GM23248 (cell line): Measurements from ENCODE around the gene EBF4. TPM values are rescaled to one million over a fixed set of nuclear protein-coding genes. Genes with fewer than 3 reads are reported as not detected.

Experiments
- DNase-seq: peaks from one replicate; pipeline ENCODE4 v3.0.0-alpha.2; 2015
- H2AFZ ChIP-seq: fragments of 200-600 bp; sonication (generic); 2 replicates; pipeline ENCODE4 v1.6.1; 2016; ENCODE audit warnings: antibody characterized with exemption
- H3F3A ChIP-seq: fragments of 200-600 bp; sonication (generic); 2 replicates; pipeline ENCODE4 v1.6.1; 2016; ENCODE audit warnings: mild to moderate bottlenecking, antibody characterized with exemption, mixed run types; ENCODE audit not compliant: insufficient read depth
- H3K27ac ChIP-seq: fragments of 200-600 bp; sonication (generic); 2 replicates; pipeline ENCODE4 v1.5.1; 2016; ENCODE audit warnings: mild to moderate bottlenecking
- H3K27me3 ChIP-seq: fragments of 200-600 bp; sonication (generic); replicated peaks from 2 replicates; pipeline ENCODE4 v1.6.1; 2016; ENCODE audit warnings: mild to moderate bottlenecking; ENCODE audit not compliant: insufficient read depth
- H3K36me3 ChIP-seq: fragments of 200-600 bp; sonication (generic); 2 replicates; pipeline ENCODE4 v1.6.1; 2016; ENCODE audit warnings: low read depth, mild to moderate bottlenecking
- H3K4me1 ChIP-seq: fragments of 200-600 bp; sonication (generic); 2 replicates; pipeline ENCODE4 v1.6.1; 2016; ENCODE audit warnings: mild to moderate bottlenecking; ENCODE audit not compliant: insufficient read depth
- H3K4me2 ChIP-seq: fragments of 200-600 bp; sonication (generic); one replicate; pipeline ENCODE4 v1.6.1; 2016; ENCODE audit warnings: mild to moderate bottlenecking; ENCODE audit not compliant: unreplicated experiment
- H3K4me3 ChIP-seq: fragments of 200-600 bp; sonication (generic); 2 replicates; pipeline ENCODE4 v1.5.1; 2016; ENCODE audit warnings: mild to moderate bottlenecking
- H3K79me2 ChIP-seq: fragments of 200-600 bp; sonication (generic); 2 replicates; pipeline ENCODE4 v1.6.1; 2016; ENCODE audit warnings: mild to moderate bottlenecking; ENCODE audit not compliant: insufficient read depth
- H3K9ac ChIP-seq: fragments of 200-600 bp; sonication (generic); 2 replicates; pipeline ENCODE4 v1.6.1; 2016; ENCODE audit warnings: mild to moderate bottlenecking
- H3K9me2 ChIP-seq: fragments of 200-600 bp; sonication (generic); 2 replicates; pipeline ENCODE4 v1.6.1; 2016; ENCODE audit warnings: mixed run types, mild to moderate bottlenecking, moderate library complexity; ENCODE audit not compliant: insufficient read depth
- H3K9me3 ChIP-seq: fragments of 200-600 bp; sonication (generic); one replicate; pipeline ENCODE4 v1.6.1; 2017; ENCODE audit warnings: low read depth
- H4K20me1 ChIP-seq: fragments of 200-600 bp; sonication (generic); 2 replicates; pipeline ENCODE4 v1.6.0; 2016; ENCODE audit not compliant: insufficient read depth
- EZH2 ChIP-seq: fragments of 200-600 bp; sonication (generic); IDR thresholded peaks from 2 replicates; pipeline ENCODE4 v1.6.1; 2018; ENCODE audit warnings: antibody characterized with exemption, mild to moderate bottlenecking; ENCODE audit not compliant: insufficient read depth, poor library complexity, severe bottlenecking
- EZH2phosphoT487 ChIP-seq: fragments of 200-600 bp; sonication (generic); IDR thresholded peaks from 2 replicates; pipeline ENCODE4 v1.6.1; 2018; ENCODE audit warnings: antibody characterized with exemption, moderate library complexity, mild to moderate bottlenecking, low read depth; ENCODE audit not compliant: insufficient read depth
- WGBS, 2 experiments: methylation state at CpG; one replicate each; pipeline ENCODE4 v1.1.6; 2015 to 2017; ENCODE audit warnings: low lambda C conversion rate in 2 of 2, low coverage in 1 of 2; ENCODE audit errors: missing lambda C conversion rate in 2 of 2; 5-methylcytosine and 5-hydroxymethylcytosine counted together
- in situ Hi-C: fragments of 300-500 bp; cut with MboI; formaldehyde crosslinking; loops from 2 replicates; pipeline ENCODE4 v1.15.0; 2020
- polyA plus RNA-seq: library from polyadenylated mRNA; unstranded; fragments of >200 nt; fragmentation: Nextera tagmentation; extraction: Ambion mirVana; gene quantifications from 2 replicates; pipeline ENCODE4 v1.2.1, GENCODE V29; 2016
- total RNA-seq: library from RNA; depleted of rRNA; stranded (reverse); fragments of >200 nt; shearing (Covaris generic); gene quantifications from 2 replicates; pipeline ENCODE4 v1.2.3, GENCODE V29; 2014

EBF4 gene
- total and polyA plus RNA-seq, 2 experiments from 2014 or later, result 0.36 TPM; not detected in 1

GRCh38 chr20:2713285-2713684 is 20.7 kb downstream of the EBF4 start:
- no peaks in the 10 kb centered on the region for H3K9me2 ChIP-seq
- H3K4me1 ChIP-seq, result no peaks in the 10 kb centered on the region
- DNase-seq, result no peak
- peaks cover 22% of the 10 kb centered on the region for H3K27me3 ChIP-seq
- WGBS, 2 experiments, result 8 to 10% methylated on average over 3 of the region's 3 CpGs
- no peak for TF ChIP-seq EZH2phosphoT487
- no peak for TF ChIP-seq EZH2
- H3K9ac ChIP-seq, result no peak overlapping the region
- H3K4me3 ChIP-seq, result no peak overlapping the region
- in situ Hi-C loops, result no loop called here
- H3K27ac ChIP-seq, result no peak overlapping the region
- H3K79me2 ChIP-seq, result no peaks in the 10 kb centered on the region
- H3K4me2 ChIP-seq, result no peak overlapping the region
- H3K9me3 ChIP-seq, result no peaks in the 10 kb centered on the region
- no peaks in the 10 kb centered on the region for H3K36me3 ChIP-seq
- no peaks in the 10 kb centered on the region for H3F3A ChIP-seq
- H2AFZ ChIP-seq, result no peak overlapping the region
- no peaks in the 10 kb centered on the region for H4K20me1 ChIP-seq

DNA sequence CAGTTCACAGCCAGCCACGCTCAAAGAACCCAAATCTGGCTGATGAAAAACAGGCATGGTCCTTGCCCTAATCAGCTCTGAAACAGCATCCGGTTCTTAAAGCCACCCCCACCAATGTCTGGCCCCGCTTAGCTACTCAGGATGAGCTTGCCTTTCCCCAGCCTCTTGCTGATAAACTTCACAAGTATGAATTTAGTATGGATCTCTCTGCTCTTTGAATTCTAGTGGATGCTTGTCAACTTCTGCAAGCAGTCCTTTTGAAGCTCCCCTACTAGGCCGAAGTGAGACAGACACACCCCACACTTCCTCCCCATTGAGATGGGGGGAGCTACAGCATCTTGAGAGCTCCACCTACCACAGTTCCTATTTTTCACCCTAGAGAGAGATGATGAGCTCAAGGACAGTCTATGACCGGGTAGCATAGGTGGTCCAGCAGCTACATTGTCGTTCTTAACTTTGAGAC is 36.7 kb downstream of the EBF4 start:
- no peaks in the 10 kb centered on the region for H3K36me3 ChIP-seq
- 58 to 66% methylated on average over 6 of the region's 6 CpGs for WGBS, 2 experiments
- no peak for DNase-seq
- H3K27me3 ChIP-seq, result peaks cover 41% of the 10 kb centered on the region
- H3K9ac ChIP-seq, result no peak overlapping the region
- no peaks in the 10 kb centered on the region for H3K9me2 ChIP-seq
- no peak overlapping the region for H2AFZ ChIP-seq
- H3K4me3 ChIP-seq, result no peak overlapping the region
- no peaks in the 10 kb centered on the region for H3F3A ChIP-seq
- no peaks in the 10 kb centered on the region for H3K79me2 ChIP-seq
- H3K9me3 ChIP-seq, result no peaks in the 10 kb centered on the region
- TF ChIP-seq EZH2phosphoT487, result no peak
- TF ChIP-seq EZH2, result no peak
- in situ Hi-C loops, result no loop called here
- no peaks in the 10 kb centered on the region for H4K20me1 ChIP-seq
- no peak overlapping the region for H3K27ac ChIP-seq
- no peak overlapping the region for H3K4me2 ChIP-seq
- H3K4me1 ChIP-seq, result no peaks in the 10 kb centered on the region

- Histone ChIP-seq H3K27ac (no peak overlapping the region), H4K20me1 (no peaks in the 10 kb centered on the region), H3K4me3 (no peak overlapping the region), H3K79me2 (no peaks in the 10 kb centered on the region), H3K4me2 (no peak overlapping the region), H3K4me1 (no peaks in the 10 kb centered on the region), H3K36me3 (no peaks in the 10 kb centered on the region), H3K9me3 (no peaks in the 10 kb centered on the region), H3K9me2 (no peaks in the 10 kb centered on the region), H3F3A (no peaks in the 10 kb centered on the region), H2AFZ (no peak overlapping the region), H3K27me3 (peaks cover 37% of the 10 kb centered on the region), H3K9ac (no peak overlapping the region)
- in situ Hi-C loops, result no loop called here
- WGBS, 2 experiments, result 12 to 13% methylated on average over 1 of the region's 1 CpG
- TF ChIP-seq EZH2 (no peak), EZH2phosphoT487 (no peak)
- DNase-seq, result peak; percentile 38
Observed at GRCh38 chr20:2729791-2730190, 37.2 kb downstream of the EBF4 start.

GRCh38 chr20:2734899-2735298 is 42.3 kb downstream of the EBF4 start:
- no peaks in the 10 kb centered on the region for H3K36me3 ChIP-seq
- no peak for DNase-seq
- TF ChIP-seq EZH2phosphoT487 (no peak), EZH2 (no peak)
- H3K9me3 ChIP-seq, result no peaks in the 10 kb centered on the region
- no peak overlapping the region for H3K4me3 ChIP-seq
- in situ Hi-C loops, result no loop called here
- no peak overlapping the region for H3K27ac ChIP-seq
- H3K4me1 ChIP-seq, result no peaks in the 10 kb centered on the region
- no peaks in the 10 kb centered on the region for H4K20me1 ChIP-seq
- WGBS, 2 experiments, result 49 to 50% methylated on average over 2 of the region's 2 CpGs
- H3F3A ChIP-seq, result no peaks in the 10 kb centered on the region
- no peak overlapping the region for H3K4me2 ChIP-seq
- no peak overlapping the region for H3K9ac ChIP-seq
- H3K79me2 ChIP-seq, result no peaks in the 10 kb centered on the region
- no peak overlapping the region for H2AFZ ChIP-seq
- peaks cover 16% of the 10 kb centered on the region for H3K27me3 ChIP-seq
- no peaks in the 10 kb centered on the region for H3K9me2 ChIP-seq

GRCh38 chr20:2736441-2736840 is 43.9 kb downstream of the EBF4 start:
- H3F3A ChIP-seq, result no peaks in the 10 kb centered on the region
- H3K4me1 ChIP-seq, result no peaks in the 10 kb centered on the region
- H3K9ac ChIP-seq, result no peak overlapping the region
- H3K79me2 ChIP-seq, result no peaks in the 10 kb centered on the region
- no peak overlapping the region for H3K4me3 ChIP-seq
- no peak for TF ChIP-seq EZH2phosphoT487
- no peak for TF ChIP-seq EZH2
- H3K36me3 ChIP-seq, result no peaks in the 10 kb centered on the region
- no peak for DNase-seq
- no peak overlapping the region for H3K27ac ChIP-seq
- H2AFZ ChIP-seq, result no peak overlapping the region
- in situ Hi-C loops, result no loop called here
- no peaks in the 10 kb centered on the region for H4K20me1 ChIP-seq
- peaks cover 19% of the 10 kb centered on the region for H3K27me3 ChIP-seq
- H3K9me2 ChIP-seq, result no peaks in the 10 kb centered on the region
- no peak overlapping the region for H3K4me2 ChIP-seq
- 76 to 82% methylated on average over 3 of the region's 3 CpGs for WGBS, 2 experiments
- H3K9me3 ChIP-seq, result no peaks in the 10 kb centered on the region
